HG03439 (cell line): ENCODE data around the gene TBX5.

Experiments
- ATAC-seq: cut with Tn5 transposase; IDR thresholded peaks from one replicate; pipeline ENCODE4 v1.9.1; 2021; ENCODE audit warnings: mild to moderate bottlenecking, moderate library complexity; ENCODE audit not compliant: unreplicated experiment

TBX5 gene

DNA sequence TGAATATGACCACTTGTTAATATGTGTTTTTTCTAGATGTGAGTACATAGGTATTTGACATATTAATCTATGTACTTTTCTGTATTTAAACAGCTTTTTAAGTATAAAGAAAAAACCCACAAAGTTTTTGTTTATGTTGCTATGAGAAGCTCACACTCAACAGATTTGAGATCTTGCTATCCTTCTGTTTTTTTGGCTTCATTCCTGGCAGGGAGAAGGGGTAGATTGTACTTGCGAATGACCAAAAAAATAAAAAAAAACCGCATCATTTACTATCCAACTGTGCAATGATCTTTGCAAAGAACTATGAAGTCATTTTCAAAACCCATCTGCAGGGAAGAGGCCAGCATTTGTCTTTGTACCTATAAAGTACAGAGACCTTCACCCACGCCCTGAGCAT, 28.4 kb upstream of the TBX5 start:
- no peak for ATAC-seq

DNA sequence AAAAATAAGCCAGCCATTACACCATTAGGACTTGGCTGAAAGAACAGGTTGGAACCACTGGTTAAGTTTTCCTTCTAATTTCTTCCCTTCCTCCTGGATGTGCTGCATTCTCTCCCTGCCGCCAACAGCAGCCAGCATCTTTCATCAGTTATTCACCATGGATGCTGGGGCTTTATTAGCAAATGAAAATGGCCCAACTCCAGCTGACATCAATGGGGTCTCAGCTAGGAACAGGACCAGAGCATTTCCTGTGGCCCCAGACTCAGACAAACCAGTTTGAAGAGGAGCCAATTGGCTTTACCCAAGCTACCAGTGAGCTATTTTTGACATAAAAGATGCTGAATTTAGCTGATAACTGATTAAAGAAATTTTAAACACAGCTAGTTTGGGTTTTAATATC, 26.0 kb upstream of the TBX5 start:
- ATAC-seq: no peak

DNA sequence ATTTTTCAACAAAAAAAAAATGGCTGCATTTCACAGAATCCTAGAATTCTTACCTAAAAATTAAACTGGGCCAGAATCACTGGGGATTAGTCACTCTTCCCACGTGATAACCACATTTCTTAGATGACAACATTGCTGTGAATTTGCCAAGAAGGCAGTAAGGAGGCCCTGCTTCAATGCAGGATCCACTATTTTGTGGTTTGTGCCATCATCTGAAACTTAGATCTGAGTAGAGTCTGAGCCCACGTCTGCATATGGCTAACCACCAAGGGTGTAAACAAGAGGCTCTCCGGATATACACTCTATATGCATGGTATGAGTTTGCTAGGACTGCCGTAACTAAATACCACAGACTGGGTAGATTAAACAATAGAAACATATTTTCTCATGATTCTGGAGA, 24.4 kb upstream of the TBX5 start:
- ATAC-seq: no peak

DNA sequence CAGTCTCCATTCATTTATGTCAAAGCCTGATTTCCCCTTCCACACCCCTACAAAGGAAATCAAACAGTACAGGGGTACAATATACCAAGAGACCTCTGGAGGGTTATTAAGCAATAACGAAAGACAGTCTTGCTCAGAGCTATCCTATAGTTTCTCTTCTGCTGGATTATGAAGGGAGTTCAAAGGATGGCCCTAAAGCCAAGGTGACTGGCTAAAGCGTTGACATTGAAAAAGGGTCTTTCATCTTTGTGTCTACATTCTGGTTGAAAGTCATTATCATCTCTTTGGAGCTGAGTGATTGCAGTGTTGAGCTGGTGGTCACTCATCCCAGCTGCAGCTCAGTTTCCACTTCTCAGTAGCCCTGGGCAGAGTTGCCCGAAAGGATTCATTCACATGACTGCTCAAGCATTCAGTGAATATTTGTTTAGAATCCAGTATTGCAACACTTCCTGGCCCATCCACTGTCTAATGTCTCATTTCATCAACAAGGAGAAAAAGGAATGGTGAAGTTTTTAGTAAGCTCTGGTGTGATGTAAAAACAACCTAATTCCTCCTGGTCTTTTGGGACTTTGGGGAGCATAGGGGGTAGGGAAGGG, 19.2 kb upstream of the TBX5 start:
- ATAC-seq: no peak

DNA sequence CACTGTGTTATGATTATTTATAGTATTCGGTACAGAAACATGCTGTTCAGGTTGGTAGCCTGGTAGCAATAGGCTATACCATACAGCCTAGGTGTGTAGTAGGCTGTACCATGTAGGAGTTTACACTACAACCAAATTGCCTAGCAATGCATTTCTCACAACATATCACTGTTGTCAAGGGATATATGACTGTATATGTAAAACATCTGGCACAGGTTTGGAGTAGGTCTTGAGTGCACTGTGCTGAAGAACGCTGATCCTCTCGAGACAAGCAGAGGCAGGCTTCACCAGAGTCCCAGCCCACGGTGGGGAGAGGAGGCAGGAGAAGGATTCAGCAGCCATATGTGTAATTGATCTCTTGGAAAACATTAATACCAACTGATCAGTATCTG, 15.0 kb upstream of the TBX5 start:
- no peak for ATAC-seq

DNA sequence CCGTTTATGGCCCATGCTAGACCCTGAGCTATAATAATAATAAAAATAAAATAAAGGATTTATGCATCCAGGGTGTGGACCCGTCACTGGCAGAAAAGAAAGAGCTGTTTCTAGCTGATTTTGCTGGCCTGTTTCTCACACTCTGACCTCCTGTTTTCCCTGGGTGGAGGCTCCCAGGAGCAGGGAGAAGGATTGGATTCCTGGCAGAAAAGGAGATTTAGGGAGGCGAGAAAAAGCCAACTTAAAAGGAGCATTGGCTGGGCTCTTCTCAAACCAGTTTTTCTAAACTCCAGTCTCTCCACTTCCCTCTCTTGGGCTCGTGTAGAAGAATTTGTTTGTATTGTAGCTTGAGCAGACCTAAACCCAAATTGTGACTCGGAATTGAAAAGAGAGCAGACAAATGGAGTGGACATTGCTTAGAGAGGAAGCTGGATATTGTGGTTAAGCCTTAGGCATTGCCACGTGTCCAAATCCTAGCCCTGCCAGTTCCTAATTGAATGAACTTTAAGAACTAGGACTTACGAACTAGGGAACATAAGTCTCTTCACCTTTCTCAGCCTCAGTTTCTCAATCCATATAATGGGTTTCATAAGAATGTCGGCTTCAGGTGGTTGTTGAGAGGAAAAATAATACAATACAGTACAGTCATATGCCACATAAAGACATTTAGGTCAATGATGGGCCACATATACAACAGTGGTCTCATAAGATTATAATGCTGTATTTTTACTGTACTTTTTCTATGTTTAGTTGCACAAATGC, 14.4 kb upstream of the TBX5 start:
- ATAC-seq: no peak

DNA sequence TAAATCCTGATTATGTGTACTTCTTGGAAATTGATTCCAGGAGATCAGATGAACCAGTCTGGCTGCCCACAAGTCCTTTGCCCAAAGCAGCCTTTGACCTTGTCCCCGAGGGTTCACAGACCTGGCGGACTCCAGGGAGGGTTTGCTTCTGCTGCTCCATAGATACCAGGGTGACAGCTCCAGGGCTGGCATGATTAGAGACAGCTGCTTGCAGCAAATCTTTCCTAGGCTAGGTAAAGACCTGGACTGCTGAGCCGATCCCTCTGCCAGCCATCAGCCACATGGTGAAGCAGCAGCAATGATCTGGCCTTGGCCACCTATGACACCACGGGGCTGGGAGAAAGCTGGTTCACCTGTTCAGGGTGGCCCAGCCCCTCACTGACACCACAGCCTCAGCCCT, 10.1 kb upstream of the TBX5 start:
- no peak for ATAC-seq

DNA sequence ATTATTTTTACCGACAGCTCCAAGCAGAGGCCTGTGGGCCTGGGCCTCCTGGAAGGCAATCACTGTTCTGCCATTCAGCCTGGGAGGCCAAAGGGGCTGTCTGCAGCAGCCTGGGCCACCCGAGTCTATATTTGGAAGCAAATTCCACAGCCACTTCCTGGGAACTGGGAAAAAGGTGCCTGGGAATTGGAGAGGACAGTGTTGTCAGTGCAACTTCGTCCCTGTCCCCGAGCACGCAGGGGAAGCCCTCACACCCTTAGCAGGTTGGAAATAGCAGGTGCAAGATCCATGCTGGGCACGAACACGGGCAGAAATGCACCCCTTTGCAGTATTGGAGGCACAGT, 9.6 kb upstream of the TBX5 start:
- no peak for ATAC-seq

DNA sequence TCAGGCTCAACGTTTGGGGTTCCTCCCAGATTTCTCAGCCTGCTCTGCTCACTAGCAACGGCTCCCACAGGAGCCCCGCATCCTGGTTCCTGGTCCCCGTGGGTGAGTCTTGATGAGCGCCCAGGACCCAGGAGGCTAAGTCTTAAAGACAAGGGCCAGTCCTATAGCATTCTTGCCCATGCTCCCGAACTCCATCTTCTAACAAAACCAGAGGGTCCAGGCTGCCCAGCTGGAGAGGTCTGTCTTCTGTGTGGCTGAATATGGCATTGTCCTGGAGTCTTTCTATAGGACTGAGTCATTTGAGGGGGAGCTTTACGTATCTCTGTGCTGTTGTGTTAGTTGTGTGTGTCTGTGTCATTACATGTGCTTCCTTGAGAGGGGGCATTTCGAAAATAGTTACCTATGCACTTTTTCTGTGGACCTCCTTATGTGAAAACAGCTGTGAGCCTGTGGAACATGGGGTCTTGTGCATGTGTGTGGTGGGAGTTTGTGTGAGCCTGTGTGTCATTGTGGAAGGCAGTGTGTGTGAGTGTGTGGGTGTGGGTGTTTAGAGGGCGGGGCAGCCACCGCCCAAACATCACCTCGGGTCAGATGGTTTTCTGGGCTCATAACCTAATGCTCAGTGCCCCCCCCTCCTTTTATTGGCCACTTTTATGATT, 9.1 kb upstream of the TBX5 start:
- no peak for ATAC-seq

DNA sequence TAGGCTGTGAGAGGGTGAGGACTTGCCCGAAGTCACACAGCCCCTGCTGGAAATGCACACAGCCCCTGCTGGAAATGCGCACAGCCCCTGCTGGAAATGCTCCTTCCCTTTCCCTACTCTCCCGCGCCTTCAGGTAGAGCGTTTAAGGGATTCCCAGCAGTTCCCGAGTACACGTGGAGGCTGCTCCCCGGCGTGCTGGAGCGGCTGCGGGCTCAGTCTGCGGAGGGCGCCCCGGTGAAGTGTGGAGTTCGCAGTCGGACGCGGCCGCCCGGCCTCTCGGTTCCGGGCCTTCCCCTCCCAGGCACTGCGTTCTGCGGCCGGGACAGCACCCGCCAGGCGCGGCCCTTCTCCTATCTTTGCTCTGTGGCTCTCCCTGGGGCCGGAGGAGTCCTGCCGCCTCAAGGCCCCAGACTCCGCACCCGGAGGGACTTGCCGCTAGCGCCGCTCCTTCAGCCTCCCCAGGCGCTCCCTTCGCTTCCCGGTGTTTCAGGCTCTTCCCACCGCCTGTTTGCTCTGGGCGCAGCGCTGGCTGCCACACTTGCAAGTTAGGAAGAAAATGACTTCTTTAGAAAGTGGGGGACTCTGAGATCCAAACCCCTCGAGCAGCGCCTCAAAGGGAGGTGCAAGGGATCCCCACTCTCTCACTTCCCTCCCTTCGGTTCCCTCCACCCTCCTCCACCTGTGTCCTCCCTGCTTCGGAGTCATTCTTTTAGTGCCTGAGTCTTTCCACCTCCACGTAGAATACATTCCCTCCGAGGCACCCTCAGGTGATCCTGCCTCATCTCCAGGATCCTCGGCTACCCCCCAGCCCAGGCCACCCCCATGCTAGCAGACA, 8.3 kb upstream of the TBX5 start:
- no peak for ATAC-seq

DNA sequence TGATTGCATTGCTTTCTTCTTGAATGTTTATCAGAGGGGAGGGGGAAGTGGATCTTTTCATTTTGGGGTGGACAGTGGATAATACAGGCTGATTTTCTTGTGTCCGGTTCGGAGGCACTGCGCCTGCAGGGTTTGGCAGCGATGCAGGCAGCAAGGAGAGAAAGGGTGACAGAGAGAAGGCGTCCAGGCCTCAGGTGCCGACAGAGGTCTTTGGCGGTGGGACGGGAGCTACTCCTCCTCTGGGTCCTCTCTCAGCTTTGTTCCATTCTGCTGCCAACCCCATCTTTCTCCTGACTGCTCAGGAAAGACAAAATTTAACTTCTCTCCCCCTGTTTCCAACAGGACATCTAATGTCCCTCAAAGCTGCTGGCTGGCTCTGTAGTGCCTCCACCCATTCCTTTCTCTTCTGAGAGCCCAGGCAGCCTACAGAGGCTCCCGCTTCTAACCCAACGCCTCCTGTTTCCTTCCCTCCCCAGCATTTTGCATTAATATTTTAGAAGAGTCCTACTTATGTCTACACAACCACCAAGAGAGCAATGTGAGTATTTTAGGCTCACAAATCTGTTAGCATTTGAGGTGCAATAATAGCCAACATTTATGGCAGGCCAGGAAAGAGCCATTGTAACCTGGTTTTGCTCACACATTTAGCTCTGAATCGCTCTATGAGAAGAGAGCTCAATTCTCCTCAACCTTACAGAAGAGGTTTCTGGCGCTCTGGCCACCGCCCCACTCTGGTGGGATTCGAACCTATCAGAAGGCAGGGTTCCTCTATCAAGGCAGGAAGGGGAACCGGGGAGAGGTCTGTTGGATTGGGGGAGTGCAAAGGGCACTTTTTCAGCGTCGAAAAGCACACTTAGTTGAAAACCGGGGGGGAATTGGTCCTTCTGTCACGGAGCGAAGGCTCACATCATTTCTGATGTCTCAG, 7.1 kb upstream of the TBX5 start:
- ATAC-seq: no peak

DNA sequence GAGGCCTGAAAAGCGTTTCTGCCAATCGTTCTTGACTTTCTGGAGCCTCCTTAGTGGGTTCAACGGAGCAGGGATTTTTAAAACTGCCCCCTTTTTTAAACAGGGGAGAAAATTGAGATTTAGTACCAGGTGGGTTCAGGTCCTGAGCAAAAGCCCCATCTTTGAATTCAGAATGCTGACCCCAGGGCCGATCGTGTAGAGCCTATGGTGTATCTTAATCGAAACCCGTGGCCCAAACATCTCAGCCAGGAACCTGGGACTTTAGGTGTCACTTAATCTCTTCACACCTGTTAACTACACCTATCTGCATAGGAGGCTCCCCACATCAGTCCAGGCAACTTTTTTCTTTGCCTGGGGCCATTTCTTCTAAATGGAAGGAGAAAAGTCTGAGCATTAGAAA, 6.4 kb upstream of the TBX5 start:
- ATAC-seq: no peak

DNA sequence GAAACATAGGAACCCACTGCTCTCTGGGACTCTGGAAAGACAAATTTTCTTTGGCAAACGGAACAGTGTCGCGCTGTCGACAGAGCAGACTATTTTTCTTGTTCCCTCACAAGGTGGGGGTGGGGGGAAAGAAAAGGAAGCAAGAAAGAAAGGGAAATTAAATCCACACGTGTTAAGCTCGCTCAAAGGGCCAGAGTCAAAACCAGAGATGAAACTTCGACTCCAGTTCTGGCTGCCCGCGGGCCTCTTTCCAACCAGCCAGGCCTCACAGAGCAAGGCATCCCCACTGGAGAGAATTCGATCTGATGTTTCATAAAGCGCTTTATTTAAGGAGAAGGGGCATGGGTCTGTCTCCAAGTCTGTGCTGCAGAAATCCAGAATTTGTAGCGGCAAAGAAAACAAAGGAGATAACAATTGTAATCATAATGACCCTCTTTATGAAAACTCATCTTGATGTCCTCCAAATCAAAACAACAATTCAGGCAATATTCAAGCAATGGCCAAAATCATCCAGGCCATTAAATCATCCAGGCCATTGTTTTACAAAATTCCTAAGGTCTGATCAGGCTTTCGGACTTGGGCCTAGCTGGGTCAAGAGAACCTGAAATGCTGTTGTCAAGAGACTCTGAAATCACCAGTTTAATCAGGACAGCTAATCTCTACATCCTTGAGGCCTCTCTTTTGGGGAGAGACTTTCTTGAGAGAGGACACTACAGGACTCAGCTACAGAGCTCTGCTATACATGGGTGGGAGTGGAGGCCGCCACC, 5.3 kb upstream of the TBX5 start:
- ATAC-seq: no peak

DNA sequence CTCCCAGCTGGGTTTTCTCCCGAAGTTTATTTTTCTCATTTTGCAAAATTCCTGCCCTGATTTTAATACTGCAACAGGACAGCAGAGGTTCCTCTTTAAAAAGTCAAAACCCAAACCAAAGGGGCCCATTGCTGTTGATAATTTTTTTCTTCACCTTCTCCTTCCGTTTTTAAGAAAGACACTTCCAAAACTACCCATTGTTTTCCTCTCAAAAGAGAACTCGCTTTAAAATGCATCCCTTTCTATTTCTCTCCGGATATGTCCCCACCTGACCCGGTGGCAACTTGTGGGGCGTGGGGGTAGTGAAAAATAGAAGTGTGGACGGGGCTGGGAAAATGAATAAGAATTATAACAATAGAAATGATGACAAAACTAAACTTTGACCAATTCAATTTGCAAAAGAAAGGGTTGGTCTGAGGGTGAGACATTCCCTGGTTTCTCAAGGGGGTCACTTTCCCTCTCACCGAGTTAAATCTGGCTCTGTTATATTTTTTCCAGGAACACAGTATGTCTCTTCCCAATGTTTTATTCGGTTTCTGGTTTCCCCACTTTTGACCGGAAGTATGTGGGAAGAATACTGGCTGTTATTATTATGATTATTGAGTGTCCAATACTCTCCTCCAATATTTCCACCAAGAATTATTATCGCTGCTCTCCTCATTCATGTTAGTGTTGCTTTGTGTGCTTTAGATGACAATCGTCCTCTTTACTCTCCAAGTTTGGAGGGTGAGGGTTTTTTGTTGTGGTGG, 4.1 kb upstream of the TBX5 start:
- ATAC-seq: no peak

DNA sequence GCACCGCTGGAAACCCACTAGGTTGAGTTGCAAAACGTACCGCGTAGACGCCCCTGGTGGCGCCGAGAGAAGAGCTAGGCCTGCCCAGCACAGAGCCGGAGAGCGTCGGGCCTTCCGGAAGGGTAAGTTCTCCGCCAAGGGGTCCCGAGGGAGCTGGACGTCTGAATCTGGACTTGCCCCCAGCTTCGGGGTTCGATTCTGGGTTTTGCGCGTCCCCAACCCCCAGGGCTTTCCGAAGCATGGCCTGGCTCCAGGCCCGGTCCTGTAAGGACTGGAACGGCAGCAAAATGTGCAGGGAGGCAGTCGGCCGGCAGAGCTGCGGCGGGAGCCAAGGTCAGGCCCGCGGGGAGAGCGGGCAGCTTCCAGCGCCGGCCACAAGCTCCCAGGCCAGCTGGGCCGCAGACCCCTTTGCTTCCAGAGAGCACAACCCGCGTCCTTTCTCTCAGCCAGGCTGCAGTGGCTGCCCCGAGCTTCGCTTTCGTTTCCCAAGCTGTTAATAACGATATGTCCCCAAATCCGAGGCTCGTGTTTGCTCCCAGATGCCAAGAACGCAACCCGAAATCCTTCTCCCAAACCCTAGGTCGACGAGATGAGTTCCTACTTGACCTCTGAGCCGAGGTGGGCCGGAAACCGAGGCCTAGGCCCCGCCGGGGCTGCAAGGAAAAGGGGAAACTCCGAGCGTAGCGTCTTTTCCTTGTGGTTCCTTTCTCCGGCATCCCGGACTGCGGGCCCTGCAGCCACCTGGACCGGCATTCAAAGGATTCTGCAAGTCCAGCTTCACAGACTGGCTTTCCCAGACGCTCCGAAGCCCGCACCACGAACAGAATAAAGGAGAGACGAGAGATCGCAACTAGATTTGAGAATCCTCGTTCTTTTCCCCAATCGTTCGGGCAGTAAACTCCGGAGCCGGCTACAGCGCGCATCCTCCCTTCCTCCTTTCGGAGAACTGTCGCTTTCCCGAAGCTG, 3.2 kb upstream of the TBX5 start:
- no peak for ATAC-seq

DNA sequence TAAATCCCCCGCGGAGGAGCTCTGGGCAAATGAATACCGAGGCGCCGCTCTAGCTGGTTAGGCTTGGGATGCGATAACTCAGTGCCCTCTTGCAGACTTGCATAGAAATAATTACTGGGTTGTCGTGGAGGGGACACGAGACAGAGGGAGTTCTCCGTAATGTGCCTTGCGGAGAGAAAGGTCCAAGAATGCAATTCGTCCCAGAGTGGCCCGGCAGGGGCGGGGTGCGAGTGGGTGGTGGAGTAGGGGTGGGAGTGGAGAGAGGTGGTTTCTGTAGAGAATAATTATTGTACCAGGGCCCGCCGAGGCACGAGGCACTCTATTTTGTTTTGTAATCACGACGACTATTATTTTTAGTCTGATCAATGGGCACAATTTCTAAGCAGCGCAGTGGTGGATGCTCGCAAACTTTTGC, 2.5 kb upstream of the TBX5 start:
- ATAC-seq: no peak

DNA sequence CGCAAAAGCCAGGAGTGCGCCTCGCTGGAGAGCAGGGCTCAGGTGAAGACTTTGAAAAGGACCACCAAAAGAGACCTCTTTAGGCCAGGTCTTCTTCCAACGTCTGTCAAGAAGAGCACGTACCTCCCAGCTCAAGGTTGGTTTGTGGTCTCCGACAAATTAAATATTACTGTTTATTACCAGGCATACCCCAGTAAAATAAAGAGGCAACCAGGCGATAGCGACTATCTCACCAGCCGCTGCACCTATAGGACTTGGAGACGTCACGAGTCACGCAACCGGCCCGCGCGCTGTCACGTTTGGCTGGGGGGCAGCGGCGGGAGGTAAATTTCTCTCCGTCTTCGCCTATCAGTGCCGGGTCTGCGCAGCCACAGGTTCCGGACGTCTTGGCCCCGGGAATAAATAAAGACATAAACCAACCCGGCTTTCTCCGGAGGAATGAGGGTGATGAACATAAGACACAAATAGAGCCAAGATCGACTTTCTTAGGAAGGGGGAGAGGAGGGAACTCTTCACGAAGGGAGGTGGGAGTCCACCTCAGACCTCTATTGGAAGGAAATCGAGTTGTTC, 2.0 kb upstream of the TBX5 start:
- ATAC-seq: no peak
